Right lobe of liver (tissue), 4 donors: ENCODE measurements around the gene WNT7A.

Experiments used
- POLR2A ChIP-seq: fragments of 450-650 bp; IDR thresholded peaks from one replicate; pipeline ENCODE4 v1.6.1; 2017; ENCODE audit warnings: antibody characterized with exemption, mild to moderate bottlenecking
- TF ChIP-seq, protein P1 (sequence below), 4 donors: fragments of 200-600 bp in 3 of 4; fragments of 450-650 bp in 1 of 4; IDR thresholded peaks; one replicate each; pipeline versions ENCODE4 v1.5.1 to v1.8.0; 2016 to 2022; ENCODE audit warnings: antibody characterized with exemption in 4 of 4, mild to moderate bottlenecking in 2 of 4
- donor health status: DM: no; HTN: no; CAD: no.
- donor health status: DM: no; HTN: no; CAD: no.
- donor health status: DM: no; HTN: yes; CAD: no.

GRCh38 chr3:13865106-13865505 lies 14.8 kb downstream of the WNT7A start:
- no peak for TF ChIP-seq POLR2A
- TF ChIP-seq, protein P1, sequence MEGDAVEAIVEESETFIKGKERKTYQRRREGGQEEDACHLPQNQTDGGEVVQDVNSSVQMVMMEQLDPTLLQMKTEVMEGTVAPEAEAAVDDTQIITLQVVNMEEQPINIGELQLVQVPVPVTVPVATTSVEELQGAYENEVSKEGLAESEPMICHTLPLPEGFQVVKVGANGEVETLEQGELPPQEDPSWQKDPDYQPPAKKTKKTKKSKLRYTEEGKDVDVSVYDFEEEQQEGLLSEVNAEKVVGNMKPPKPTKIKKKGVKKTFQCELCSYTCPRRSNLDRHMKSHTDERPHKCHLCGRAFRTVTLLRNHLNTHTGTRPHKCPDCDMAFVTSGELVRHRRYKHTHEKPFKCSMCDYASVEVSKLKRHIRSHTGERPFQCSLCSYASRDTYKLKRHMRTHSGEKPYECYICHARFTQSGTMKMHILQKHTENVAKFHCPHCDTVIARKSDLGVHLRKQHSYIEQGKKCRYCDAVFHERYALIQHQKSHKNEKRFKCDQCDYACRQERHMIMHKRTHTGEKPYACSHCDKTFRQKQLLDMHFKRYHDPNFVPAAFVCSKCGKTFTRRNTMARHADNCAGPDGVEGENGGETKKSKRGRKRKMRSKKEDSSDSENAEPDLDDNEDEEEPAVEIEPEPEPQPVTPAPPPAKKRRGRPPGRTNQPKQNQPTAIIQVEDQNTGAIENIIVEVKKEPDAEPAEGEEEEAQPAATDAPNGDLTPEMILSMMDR (IDR thresholded peaks at IDR 0.05), result no peak
